Measurements from ENCODE around the gene GARNL3. TPM values are rescaled to one million over a fixed set of nuclear protein-coding genes. Genes with fewer than 3 reads are reported as not detected.

The GARNL3 gene
- total and polyA plus RNA-seq, 2 donors (not counting 3 experiments of a cell fraction or from before 2014, with no cell fraction given) = 1.4 to 8.3 TPM

DNA sequence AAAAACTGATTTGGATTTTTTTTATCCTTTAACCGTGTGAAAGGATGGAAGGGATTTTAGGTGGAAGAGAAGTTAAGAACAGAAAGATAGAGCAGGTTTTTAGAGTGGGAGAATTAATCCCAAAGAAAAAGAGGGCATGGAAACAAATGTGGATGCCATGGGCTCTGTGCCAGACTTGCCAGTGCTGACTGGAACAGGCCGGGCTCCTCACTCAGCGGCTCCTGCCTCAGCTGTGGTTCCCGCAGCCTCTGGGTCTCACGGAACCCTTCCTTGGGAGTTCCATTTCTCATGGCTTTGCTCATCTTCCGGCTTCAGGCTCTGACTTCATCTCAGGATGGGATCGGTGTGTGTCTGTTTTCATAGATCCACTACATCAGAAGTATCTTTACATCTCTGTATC, 102.0 kb downstream of the GARNL3 start:
- H3K36me3 ChIP-seq (ENCODE audit: control insufficient read depth in 2 of 2, extremely low read depth in 1 of 2, insufficient read depth in 2 of 2, low read length in 2 of 2) = no peaks in the 10 kb centered on the region
- FAIRE-seq (no peak), DNase-seq (ENCODE audit: low read depth, low spot score) (no peak)
- H3K27me3 ChIP-seq (ENCODE audit: control insufficient read depth in 2 of 2, insufficient read depth in 2 of 2, low read length in 2 of 2) = no peaks in the 10 kb centered on the region
- no peak overlapping the region for H2AFZ ChIP-seq (ENCODE audit: low read depth, low read length)
- no peaks in the 10 kb centered on the region for H4K20me1 ChIP-seq (replicated peaks; ENCODE audit: control insufficient read depth, extremely low read depth, insufficient read depth, low read length)
- no peaks in the 10 kb centered on the region for H3K4me1 ChIP-seq (ENCODE audit: control insufficient read depth, extremely low read depth, insufficient read depth, low read length)
- H3K27ac ChIP-seq (ENCODE audit: insufficient read depth, low read depth, low read length) = no peak overlapping the region
- no peak overlapping the region for H3K9ac ChIP-seq (replicated peaks; ENCODE audit: extremely low read depth, insufficient read depth, low read length)
- H3K9me1 ChIP-seq (replicated peaks; ENCODE audit: control insufficient read depth, extremely low read depth, insufficient read depth, low read length) = no peaks in the 10 kb centered on the region
- no peak overlapping the region for H3K4me2 ChIP-seq (ENCODE audit: insufficient read depth, low read length)
- no peaks in the 10 kb centered on the region for H3K79me2 ChIP-seq (ENCODE audit: control insufficient read depth, insufficient read depth, low read length)
- BruUV-seq (replicated peaks) = no TSS peak
- ChIA-PET CTCF (no interaction called here), POLR2A (no interaction called here)
- no peaks in the 10 kb centered on the region for H3K9me3 ChIP-seq (replicated peaks; ENCODE audit: control insufficient read depth, insufficient read depth, low read length)
- dilution Hi-C loops (cut with MboI; ENCODE audit: extremely low pct_ligation_motif_present, low sequenced_read_pairs) (no loop called here), intact Hi-C loops (cut with micrococcal nuclease) (no loop called here)
- TF ChIP-seq EZH2 (IDR thresholded peaks at IDR 0.05; ENCODE audit: borderline replicate concordance, low read depth, low read length, severe bottlenecking) (no peak), FOS (IDR thresholded peaks at IDR 0.05; ENCODE audit: borderline replicate concordance, insufficient read depth, low read length) (no peak), GATA2 (IDR thresholded peaks at IDR 0.05; ENCODE audit: insufficient read depth, insufficient read length, low read depth, low read length) (no peak), MYC (IDR thresholded peaks at IDR 0.05; ENCODE audit: low read depth, low read length) (no peak), POLR2A (IDR thresholded peaks at IDR 0.05; ENCODE audit: low read depth, low read length) (no peak), POLR2AphosphoS5 (IDR thresholded peaks at IDR 0.05; ENCODE audit: insufficient read depth, low read depth, low read length) (no peak), JUN (IDR thresholded peaks at IDR 0.05; ENCODE audit: borderline replicate concordance, insufficient read depth, insufficient read length, low read depth) (no peak)
- TF ChIP-seq, protein P1, sequence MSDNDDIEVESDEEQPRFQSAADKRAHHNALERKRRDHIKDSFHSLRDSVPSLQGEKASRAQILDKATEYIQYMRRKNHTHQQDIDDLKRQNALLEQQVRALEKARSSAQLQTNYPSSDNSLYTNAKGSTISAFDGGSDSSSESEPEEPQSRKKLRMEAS (IDR thresholded peaks at IDR 0.05; ENCODE audit: insufficient read depth, insufficient read length) = no peak
- TF ChIP-seq, protein P2, sequence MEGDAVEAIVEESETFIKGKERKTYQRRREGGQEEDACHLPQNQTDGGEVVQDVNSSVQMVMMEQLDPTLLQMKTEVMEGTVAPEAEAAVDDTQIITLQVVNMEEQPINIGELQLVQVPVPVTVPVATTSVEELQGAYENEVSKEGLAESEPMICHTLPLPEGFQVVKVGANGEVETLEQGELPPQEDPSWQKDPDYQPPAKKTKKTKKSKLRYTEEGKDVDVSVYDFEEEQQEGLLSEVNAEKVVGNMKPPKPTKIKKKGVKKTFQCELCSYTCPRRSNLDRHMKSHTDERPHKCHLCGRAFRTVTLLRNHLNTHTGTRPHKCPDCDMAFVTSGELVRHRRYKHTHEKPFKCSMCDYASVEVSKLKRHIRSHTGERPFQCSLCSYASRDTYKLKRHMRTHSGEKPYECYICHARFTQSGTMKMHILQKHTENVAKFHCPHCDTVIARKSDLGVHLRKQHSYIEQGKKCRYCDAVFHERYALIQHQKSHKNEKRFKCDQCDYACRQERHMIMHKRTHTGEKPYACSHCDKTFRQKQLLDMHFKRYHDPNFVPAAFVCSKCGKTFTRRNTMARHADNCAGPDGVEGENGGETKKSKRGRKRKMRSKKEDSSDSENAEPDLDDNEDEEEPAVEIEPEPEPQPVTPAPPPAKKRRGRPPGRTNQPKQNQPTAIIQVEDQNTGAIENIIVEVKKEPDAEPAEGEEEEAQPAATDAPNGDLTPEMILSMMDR (IDR thresholded peaks at IDR 0.05; ENCODE audit: extremely low read depth in 1 of 2, insufficient read depth in 1 of 2, low read depth in 1 of 2, low read length in 2 of 2) = no peak
- H3K4me3 ChIP-seq (replicated peaks in 1 of 3; ENCODE audit: insufficient read depth in 1 of 3, low read depth in 1 of 3, low read length in 3 of 3) = no peak overlapping the region
